GM12875 (cell line): ENCODE measurements around the gene ITIH3.

Experiments
- H3K4me3 ChIP-seq: one replicate; pipeline ENCODE4 v1.5.1; 2011; ENCODE audit warnings: low read depth, low read length, control low read depth
- TF ChIP-seq, protein P1 (sequence below): IDR thresholded peaks from 2 replicates; pipeline ENCODE4 v1.5.1; 2011; ENCODE audit warnings: low read depth, mild to moderate bottlenecking, control low read depth, inconsistent platforms, low read length, moderate library complexity, borderline replicate concordance; ENCODE audit not compliant: insufficient read depth

Gene ITIH3

GRCh38 chr3:52783211-52783555 lies 11.4 kb upstream of the ITIH3 start:
- TF ChIP-seq, protein P1, sequence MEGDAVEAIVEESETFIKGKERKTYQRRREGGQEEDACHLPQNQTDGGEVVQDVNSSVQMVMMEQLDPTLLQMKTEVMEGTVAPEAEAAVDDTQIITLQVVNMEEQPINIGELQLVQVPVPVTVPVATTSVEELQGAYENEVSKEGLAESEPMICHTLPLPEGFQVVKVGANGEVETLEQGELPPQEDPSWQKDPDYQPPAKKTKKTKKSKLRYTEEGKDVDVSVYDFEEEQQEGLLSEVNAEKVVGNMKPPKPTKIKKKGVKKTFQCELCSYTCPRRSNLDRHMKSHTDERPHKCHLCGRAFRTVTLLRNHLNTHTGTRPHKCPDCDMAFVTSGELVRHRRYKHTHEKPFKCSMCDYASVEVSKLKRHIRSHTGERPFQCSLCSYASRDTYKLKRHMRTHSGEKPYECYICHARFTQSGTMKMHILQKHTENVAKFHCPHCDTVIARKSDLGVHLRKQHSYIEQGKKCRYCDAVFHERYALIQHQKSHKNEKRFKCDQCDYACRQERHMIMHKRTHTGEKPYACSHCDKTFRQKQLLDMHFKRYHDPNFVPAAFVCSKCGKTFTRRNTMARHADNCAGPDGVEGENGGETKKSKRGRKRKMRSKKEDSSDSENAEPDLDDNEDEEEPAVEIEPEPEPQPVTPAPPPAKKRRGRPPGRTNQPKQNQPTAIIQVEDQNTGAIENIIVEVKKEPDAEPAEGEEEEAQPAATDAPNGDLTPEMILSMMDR, result no peak

GRCh38 chr3:52784021-52784621 lies 10.5 kb upstream of the ITIH3 start:
- TF ChIP-seq, protein P1, result no peak

More at GRCh38 chr3:52783211-52783555, 11.4 kb upstream of the ITIH3 start:
- H3K4me3 ChIP-seq, result no peak overlapping the region

DNA sequence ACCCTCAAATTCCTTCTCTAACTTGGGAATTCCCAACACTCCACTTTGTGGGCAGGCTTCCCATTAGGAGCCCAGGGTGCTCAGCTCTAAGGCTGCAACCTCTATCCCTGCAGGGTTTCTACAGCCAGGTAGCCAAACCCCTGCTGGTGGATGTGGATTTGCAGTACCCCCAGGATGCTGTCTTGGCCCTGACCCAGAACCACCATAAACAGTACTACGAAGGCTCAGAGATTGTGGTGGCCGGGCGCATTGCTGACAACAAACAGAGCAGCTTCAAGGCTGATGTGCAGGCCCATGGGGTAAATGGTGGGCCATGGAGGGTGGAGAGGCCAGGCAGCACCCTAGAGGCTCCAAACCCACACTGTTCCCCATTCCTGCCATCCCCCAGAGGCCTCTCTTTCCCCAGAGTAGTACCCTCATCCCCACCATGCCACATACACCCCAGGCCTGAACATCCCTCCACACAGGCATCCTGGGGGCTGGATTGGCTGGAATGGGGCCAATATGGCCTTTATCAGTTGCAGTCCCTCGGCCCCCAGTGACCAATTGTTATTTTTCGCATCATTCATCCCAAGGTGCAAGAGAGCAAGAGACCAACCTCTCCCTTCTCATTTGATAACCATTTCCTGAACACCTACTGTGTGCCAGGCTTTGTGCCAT lies 9.5 kb upstream of the ITIH3 start:
- TF ChIP-seq, protein P1, result no peak

More at GRCh38 chr3:52784021-52784621, 10.5 kb upstream of the ITIH3 start:
- H3K4me3 ChIP-seq, result no peak overlapping the region

DNA sequence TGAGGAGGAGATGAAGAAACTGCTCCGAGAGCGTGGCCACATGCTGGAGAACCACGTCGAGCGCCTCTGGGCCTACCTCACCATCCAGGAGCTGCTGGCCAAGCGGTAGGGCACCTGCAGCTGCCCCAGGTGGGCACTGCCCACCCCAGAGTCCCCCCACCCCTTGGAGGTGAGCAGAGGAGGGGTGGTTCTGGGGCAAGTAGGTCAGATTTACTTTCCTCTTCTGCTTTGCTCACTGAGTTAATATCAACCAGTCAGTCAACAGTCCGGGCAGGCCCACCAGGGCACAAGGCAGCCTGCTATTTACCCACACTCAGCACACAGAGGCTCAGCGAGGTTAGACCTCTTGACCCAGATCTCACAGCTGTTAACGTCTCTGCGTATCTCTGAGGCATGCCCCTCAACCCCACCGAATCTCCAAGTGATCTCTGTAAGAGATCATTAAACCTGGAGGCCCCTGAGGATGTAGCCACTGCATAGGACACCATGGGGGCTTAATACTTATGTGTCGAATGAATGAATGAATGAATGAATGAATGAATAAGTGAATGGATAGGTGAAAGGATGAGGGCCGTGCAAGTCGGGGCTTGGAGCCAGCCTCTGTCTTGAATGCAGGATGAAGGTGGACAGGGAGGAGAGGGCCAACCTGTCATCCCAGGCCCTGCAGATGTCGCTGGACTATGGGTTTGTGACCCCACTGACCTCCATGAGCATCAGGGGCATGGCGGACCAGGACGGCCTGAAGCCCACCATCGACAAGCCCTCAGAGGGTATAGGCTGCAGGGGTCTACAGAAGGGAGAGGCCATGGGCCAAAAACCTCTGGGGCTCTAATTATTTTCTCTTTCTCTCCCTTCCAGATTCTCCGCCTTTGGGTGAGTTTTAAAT lies 8.0 kb upstream of the ITIH3 start:
- TF ChIP-seq, protein P1, result no peak
- H3K4me3 ChIP-seq, result no peak overlapping the region

More for the DNA sequence above, 9.5 kb upstream of the ITIH3 start:
- H3K4me3 ChIP-seq, result no peak overlapping the region

GRCh38 chr3:52787246-52787645 lies 7.3 kb upstream of the ITIH3 start:
- TF ChIP-seq, protein P1, result no peak
- H3K4me3 ChIP-seq, result no peak overlapping the region

DNA sequence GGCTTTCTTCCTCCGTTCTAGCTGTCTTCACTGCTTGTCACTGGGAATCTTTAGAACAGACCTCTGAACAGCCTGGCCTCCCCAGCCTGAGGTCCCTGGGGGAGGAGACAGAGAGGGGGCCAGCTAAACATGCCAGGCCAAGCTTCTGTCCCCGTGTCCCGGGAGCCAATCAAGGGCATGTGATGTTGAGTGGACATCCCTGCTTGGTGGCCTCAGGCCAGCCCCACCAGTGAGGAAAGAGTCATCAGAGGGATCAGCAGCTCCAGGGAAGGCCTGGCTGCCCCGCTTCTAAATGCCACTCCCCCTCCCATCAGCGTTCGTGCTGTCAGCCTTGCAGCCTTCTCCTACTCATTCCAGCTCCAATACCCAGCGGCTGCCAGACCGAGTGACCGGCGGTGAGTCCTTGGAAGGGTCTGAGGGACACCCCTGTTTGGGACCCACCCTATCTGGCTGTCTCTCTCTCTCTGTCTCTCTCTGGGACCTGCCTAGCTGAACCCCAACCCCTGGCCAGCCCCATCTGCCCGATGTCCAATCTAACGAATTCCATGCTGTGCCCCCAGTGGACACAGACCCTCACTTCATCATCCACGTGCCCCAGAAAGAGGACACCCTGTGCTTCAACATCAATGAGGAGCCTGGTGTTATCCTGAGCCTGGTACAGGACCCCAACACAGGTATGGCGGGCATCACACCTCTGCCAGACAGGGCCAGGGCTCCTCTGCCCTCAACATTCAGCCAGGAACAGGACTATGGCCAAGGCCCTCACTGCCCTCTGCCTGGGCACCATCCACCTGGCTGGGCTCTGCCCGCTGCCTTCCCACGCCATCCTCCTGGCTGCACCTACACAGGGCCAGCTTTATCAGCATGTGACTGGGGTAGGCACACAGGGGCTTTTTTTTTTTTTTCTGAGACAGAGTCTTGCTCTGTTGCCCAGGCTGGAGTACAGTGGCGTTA lies 6.6 kb upstream of the ITIH3 start:
- TF ChIP-seq, protein P1, result no peak
- H3K4me3 ChIP-seq, result no peak overlapping the region
